GM21447 (cell line): ENCODE results near the gene DPH2.

Experiments used
- ATAC-seq: cut with Tn5 transposase; IDR thresholded peaks from one replicate; pipeline ENCODE4 v1.9.1; 2021; ENCODE audit not compliant: unreplicated experiment

The DPH2 gene

DNA sequence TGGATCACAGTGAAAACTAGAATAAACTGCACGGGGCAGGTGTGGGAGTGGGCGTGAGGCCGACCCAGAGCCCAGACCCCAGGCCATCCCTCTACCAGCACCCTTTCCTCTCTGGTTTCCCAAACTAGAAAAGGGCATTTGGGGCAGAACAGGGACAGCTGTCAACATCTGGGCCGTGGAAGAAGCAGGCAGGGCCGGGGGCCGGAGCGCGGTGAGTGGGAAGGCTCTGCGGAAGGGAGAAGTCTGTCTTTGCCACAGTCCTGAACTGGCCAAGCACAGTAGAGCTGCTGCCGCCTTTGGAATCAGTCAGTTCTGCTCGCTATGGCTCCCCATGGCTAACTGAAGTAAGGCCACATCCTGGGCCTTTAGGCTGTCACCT, 28.2 kb downstream of the DPH2 start:
- ATAC-seq, result no peak

DNA sequence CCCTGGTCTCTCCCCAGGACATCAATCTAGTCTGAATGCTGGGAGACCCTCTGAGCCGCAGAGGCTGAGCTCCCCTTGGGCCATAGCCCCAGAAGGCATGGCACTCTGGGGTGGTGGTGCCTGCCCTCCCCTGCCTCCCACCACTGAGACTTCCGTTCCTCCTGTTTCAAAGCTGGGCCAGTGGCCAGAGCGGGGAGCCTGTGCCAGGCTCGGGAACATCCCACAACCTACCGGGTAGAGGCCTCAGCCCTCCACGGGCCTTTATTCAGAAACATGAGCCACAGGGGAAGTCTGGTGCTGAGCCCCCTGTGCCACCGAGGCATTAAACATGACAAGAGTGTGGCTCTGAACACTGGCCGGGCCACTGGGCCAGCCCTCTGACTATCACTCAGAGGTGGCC, 29.6 kb downstream of the DPH2 start:
- no peak for ATAC-seq

DNA sequence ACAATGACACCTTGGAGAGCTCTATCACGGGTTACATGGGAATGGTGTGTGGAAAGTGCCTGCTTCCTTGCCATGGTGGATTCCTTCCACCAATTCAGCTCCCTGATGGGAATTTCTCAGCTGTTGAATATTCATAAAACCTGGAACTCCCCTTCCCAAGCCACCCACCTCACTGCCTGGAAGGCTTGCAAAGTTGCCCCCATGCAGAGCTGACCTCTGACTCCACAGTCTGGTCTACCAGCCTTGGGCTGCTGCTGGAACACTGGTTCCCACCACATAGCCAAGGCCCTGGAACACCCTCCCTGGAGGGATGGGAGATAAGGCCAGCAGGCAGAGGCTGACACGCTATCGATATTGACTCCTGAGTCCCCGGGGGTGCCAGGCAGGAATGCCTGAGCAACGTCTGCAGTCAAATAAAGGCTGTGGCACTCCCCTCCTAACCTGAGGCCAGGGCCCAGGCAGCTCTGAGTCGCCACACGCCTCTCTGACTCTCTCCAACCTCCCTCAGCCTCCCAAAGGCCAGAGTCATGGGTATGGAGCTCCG, 30.4 kb downstream of the DPH2 start:
- no peak for ATAC-seq

DNA sequence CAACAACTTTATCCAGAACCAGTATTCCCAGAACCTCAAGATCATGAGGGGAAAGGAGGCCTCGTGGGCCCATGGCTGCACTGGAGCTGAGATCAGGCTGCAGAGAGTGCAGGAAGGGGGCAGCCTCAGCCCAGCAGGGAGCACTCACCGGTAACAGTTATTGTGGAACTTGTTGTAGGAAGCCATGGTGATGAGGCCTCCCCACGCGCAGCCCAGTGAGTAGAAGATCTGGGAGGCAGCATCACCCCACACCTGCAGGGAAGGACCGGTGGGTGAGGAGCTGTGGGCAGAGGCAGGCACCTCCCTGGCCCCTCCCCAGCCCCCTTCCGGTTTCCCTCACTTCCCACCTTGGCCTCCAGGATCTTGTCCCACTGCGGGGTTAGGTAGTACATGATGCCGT, 32.4 kb downstream of the DPH2 start:
- ATAC-seq, result no peak

DNA sequence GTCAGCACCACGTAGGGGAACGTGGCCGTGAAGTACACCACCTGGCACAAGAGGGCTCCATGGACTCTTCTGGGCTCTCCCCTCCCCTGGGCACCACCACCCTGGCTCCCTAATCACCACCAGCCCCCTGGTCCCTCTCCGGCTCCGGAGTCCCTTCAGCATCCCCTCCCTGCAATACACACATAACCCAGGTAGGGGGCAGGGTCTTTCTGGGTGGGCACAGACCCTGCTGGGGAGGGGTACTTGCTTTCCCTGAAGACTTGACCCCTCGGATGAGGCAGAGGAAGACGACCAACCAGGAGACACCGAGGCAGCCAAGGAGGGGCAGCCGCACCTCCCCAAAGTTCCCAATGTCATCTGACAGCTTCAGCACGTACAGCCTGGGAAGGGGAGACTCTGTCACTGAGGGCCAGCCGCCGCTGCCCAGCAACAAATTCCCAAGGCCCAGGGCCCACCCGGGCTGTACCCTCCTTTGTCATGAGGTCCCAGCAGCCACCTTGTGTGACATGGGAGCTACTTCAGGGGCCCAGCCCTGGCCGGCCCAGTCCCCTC, 32.9 kb downstream of the DPH2 start:
- ATAC-seq, result no peak

DNA sequence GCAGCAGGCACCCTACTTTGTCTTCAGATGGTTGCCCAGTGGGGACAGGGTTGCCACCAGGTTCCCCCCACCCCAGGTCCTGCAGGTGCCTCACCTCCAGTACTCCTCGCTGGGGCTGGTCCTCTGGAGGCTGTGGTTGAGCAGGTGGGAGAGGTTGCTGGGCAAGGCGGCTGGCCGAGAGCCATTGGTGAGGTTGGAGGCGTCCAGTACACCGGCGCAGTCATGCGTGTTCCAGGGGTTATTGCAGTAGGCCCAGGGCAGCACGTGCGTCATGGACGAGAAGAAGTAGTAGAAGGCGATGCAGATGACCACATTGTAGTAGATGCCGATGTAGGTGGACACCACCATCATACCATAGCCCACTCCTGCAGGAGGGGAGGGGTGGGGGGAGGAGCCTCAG, 38.4 kb downstream of the DPH2 start:
- no peak for ATAC-seq

DNA sequence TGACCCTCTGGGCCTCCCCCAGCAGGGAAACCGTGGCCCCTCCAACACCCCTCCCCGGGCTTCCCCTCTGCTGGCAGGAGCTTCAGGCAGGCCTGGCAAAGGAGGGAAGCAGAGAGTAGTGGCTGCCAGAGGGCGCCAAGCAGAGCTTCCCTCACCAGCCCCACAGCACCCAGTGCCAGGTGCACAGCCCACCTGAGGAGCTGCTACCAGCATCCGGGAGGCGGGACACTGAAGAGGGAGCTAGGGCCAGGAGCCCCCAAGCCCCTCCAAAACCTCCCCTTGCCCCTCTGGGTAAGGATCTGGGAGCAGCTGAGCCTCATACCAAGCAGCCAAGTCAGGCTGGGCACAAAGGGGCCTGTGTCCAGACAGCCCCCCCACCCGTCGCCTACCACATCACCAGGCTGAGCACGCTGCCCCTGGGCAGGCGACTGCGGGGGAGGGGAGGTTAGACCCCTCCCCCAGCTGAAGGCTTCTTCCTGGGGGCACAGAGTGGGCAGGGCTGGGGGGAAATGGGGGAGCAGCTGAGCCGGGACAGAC, 41.2 kb downstream of the DPH2 start:
- no peak for ATAC-seq

DNA sequence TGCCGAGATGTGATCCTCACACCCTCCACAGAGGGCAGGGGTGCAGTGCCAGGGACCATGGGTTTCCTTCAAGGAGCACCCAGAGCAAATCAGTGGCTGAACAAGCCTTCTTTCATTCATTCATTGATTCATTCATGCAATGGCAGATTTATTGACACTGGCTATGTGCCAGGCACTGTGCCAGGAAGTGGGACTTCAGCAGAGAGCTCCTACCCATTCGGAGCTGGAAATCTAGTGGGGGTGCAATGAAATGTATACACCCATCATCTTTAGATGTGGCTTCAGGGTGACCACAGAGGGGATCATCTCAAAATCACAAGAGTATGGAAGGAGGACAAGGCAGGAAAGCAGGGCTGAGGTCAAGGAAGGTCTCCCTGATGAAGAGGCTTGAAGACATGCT, 42.6 kb downstream of the DPH2 start:
- ATAC-seq, result no peak

DNA sequence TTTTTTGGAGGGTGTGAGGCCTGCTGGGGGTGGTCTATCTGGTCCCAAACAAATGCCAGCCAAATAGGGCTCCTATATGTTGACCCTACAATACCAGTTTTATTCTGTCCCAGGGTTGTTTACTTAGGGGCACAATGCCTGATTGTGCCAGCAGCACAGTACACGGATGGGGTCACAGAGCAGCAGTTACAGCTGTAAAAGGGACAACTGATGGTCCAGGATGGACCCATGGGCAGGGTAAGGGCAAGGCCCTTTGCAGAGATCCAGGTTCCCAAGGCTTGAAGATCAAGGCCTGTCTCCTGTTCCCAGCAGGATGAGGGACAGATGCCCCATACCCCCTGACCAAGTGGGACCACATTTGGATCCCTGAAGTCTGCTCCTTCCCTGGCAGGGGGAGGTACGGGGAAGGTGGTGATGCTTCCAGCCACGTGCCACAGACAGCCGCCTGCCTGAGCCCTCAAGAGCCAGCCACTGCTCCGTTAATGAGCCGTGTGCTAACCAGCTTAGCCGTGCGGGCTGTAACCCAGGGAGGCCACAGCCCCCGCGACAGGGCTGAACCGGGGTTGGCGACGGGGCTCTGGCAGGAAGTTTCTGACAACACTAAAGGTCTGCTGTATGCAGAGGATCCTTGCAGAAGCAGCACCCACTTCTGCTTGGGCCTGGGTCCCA, 43.3 kb downstream of the DPH2 start:
- no peak for ATAC-seq

DNA sequence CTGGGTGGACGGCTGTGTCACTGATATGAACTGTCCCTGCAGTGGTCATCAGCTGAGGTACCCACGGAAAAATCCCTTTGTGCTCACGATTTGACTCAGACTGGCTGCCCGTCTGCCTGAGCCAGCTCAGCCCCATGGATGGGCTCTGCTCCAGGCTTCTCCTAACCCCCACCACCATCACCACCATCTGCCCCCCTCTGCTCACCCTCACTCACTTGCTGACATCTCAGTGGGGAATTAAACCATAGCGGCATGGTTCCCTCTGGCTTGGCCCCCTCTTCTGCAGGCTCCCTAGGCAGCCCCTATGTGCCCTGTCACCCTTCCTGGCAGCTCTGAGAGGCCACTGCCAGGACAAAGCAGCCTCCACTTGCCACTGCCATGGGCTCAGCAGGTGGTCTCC, 44.1 kb downstream of the DPH2 start:
- ATAC-seq, result no peak

DNA sequence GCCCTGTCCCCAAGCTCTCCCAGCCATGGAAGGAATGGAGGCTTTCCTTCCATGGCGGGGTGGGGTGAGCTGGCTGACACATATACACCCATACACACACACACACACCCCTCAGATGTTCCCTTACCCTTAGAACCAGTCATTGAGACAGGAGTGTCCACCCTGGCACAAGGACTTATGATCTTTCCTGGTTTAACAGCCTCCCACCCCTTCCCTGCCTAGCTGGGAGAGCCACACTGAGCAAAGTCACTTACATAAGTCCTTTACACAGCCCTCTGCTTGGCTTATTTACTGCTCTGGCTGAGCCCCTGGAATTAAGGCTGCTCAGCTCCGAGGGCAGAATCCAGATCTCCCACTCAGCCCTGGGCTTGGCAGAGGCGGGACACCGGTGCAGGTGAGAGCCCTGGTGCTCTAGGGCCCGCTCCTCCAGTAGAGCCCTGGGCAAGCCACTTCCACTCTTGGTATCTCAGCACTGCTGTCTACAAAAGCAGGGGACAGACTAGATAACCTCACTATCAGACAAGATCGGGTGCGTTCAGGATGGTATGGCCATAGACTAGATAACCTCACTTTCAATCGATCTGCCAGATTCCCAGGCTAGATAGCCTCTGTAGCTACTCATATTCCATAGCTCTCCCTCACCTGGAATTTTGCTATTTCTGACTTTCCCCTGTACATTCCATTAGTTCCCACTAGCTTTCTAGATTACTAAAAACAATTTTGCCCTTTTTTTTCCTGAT, 44.7 kb downstream of the DPH2 start:
- ATAC-seq, result no peak

DNA sequence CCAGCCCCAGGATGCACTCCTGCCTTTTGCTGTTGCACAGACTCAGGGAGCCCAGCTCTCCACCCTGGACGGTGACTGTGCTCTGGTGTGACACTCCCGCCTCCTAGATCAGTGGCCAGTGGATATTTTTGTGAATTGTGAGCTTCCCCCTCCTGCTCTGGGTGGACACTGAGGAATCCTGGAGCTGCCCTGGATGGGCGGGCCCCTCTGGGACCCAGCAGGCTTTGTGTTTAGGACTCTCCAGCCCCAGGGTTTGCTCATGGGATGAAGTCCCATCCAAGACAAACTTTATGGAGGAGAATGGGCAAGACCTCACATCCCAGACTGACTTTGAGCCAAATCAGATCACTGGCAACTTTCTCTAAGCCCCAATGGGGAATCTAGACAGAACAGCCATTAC, 45.4 kb downstream of the DPH2 start:
- ATAC-seq, result no peak

DNA sequence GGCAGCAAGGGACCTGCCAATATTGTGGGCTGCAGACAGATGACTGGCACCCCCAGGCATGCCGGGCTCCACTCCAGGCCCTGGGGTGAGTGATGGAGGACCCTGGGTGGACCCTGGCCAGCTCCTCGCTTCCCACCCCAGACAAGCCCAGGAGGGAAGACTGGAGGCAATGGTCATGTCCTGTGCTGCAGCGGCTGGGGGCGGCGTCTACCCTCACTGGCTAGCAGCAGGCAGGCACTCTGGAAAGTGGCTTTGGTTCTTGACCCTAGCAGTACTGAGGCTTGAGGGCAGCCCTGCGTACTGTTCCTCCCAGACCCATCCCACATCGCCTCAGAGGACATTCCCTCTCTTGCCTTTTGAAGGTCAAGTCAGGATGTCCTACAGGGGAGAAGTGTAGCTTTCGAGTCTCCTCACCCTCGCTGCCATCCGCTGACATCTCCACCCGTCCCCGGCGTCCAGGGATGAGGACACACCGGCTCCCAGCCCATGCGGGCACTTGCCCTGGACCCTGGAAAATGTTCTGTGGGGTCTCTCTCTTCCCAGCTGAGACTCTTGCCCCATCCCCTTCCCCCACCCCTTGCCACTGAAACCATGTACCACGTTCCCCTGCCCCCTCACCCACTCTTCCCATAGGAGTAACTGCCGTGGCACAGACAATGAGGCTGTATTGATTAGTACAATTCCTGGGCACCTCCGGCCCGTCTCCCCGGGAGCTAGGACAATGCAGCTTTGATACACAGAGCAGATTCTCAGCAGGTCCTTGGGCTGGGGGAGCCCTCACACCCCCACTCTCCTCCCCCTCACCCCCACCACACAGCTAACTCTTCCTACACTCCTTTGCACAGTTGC, 46.5 kb downstream of the DPH2 start:
- ATAC-seq, result no peak

DNA sequence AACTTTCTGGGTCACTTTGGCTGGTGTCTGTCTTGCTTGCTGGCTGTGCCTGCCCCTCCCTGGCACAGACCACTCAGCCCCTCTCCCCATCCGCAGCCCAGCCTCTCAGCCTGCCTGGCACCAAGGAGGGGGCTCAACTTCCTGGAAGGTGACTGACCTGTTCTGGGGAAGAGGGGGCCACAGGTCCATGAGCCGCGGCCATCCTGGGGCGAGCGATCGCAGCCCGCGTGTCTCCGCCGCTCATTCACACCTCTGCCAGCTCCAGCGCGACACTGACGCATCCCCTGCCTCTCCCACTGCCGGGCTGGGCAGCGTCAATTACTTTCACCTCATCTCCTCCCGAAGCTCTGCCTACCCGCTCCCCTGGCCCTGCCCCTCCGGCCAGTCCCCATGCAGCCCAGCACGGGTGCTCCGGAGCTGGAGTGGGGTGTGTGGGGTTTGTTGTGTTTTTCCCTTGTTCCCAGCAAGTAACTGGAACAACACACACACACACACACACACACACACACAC, 47.1 kb downstream of the DPH2 start:
- ATAC-seq, result no peak

DNA sequence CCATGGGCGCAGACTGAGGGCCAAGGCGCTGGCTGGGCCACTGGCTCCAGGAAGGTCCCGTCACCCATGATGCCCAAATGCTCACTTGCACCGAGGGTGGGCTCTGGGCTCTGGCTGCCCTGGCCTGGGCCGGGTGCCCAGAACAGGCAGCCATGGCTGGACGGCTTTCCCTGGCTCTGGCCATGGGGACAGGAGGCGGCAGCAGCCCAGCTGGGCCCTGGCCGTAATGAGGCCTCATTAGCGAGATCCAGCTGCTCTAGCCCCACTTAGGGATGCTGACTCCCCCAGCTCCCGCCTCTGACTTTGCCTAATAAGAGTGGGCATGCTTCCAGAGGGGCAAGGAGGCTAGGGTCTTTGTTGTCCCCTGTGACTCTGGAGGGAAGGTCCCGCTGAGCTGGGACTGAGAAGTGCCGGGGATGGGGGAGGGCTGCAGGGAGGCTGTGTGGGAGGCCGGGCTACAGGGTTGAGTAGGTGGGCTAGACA, 49.7 kb downstream of the DPH2 start:
- ATAC-seq, result no peak

DNA sequence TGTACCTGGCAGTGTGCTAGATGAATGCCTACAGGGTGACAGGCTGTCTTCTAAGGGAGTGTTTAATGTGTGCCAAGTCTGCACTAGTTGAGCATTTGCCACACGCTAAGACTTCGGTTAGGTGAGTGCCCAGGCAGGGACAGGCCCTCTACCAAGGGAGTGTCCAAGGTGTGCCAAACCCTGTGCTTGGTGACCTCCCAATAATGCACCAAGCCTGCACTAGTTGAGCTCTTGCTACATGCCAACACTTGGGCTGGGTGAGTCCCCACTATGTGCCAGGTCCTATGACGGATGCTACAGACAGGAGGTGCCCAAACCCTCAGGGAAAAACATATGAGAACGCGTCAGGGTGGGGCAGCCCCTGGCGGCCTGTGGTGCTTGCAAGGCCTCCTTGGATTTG, 50.7 kb downstream of the DPH2 start:
- ATAC-seq, result no peak

DNA sequence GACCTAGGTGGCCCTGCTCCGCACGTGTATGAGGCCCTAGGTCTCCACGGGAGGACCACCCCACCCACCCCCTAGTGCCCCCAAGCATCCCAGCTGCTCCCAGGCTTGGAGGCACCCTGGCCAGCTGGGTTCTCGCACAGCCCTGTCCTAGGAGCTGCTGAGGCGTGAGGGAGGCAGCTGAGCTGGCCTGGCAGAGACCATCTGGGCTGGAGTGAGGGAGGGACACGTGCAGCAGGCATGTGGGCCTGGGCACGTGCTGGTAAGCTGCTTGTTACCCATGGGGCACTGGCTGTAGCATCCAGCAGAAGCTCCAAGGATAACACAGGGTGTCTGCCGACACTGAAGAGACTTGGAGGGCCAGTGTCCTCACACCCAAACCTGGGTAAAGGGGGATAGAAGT, 51.3 kb downstream of the DPH2 start:
- no peak for ATAC-seq

DNA sequence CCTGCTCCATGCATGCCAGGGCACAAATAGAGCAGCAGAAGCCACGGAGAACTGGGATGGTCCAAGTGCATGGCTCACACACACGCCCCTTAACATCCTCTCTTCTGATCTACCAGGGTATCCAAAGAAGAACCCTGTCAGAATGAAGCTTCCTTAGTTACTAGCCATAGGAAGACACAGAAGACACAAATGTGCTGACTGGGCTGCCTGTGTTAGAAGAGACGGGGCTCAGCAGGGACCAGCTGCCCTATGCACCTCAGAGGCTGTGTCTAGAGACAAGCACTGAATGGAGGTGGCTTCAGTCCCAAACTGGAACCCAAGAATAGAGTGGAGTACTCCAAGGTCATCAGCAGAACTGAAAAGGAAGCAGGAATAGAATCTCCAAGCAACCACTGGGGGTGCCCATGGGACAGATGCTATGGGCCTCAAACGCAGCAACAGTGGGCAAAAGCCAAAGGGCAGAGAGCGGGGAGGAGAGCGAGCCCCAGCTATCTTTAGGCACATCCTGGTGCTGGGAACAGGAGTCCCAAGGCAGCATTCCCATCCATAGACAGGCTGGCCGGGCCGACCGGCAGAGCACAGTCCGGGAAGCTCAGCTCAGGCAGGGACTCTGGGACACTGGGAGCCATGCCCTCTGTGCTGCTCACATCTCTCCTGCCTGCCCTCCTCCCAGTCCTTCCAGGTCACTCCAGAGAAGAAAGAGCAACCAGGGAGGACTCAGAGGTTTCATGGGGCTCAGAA, 51.9 kb downstream of the DPH2 start:
- ATAC-seq, result no peak
